ENCODE results near the gene RERE.

DNA sequence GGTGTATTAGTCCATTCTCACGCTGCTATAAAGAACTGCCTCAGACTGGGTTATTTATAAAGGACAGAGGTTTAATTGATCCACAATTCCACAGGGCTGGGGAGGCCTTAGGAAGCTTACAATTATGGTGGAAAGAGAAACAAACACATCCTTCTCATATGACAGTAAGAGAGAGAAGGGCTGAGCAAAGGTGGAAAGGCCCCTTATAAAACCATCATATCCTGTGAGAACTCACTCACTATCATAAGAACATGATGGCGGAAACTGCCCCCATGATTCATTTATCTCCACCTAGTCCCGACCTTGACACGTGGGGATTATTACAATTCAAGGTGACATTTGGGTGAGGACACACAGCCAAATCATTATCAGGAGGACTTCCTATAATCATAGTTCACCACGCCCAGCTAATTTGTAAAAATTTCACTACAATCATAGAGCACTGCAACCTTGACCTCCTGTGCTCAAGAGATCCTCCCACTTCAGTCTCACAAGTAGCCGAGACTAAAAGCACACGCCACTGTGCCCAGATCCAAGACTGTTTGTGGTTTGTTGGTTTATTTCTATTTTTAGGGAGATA lies 164.9 kb downstream of the RERE start:
- no peak for TF ChIP-seq CTCF (conservative IDR thresholded peaks at IDR 0.05 in 1 of 2, IDR thresholded peaks at IDR 0.05 in 1 of 2; ENCODE audit: extremely low read depth in 1 of 2, insufficient read depth in 1 of 2, low read depth in 1 of 2, low read length in 2 of 2)
- no peak for TF ChIP-seq EZH2 (IDR thresholded peaks at IDR 0.05; ENCODE audit: borderline replicate concordance, low read length)
